GM12878 (cell line): ENCODE measurements around the gene TRHDE. TPM values are rescaled to one million over a fixed set of nuclear protein-coding genes. Genes with fewer than 3 reads are reported as not detected.

Experiments
- ATAC-seq: fragments of 200-7000 bp; cut with Tn5 transposase; 3 replicates; pipeline ENCODE4 v1.9.1; 2020; ENCODE audit warnings: mild to moderate bottlenecking, moderate library complexity
- BruUV-seq: library from RNA; stranded (reverse); fragments of 400-500 nt; replicated peaks from 2 replicates; lab custom pipeline; 2021; lab: Mats Ljungman, UMichigan
- CTCF ChIA-PET: fragments of 300-600 bp; sonication (Branson Sonifier 250); formaldehyde crosslinking; extraction: SDS; loops from one replicate; lab custom pipeline; 2021; ENCODE audit warnings: inconsistent platforms; lab: Yijun Ruan, JAX
- POLR2A ChIA-PET: fragments of 350-600 bp; formaldehyde crosslinking; extraction: SDS; loops from one replicate; lab custom pipeline; 2021; ENCODE audit warnings: inconsistent platforms; lab: Charles Lee
- RAD21 ChIA-PET: fragments of 300-600 bp; sonication (Branson Sonifier 250); formaldehyde crosslinking; loops from one replicate; lab custom pipeline; 2023; ENCODE audit warnings: antibody characterized with exemption; ENCODE audit not compliant: unreplicated experiment; lab: Charles Lee
- SMC1A ChIA-PET: fragments of 300-600 bp; sonication (Branson Sonifier 250); formaldehyde crosslinking; loops from one replicate; lab custom pipeline; 2023; ENCODE audit not compliant: unreplicated experiment, uncharacterized antibody; lab: Charles Lee
- DNase-seq: peaks from one replicate; pipeline ENCODE4 v3.0.0-alpha.2; 2011; ENCODE audit warnings: low read depth, low spot score
- FAIRE-seq: peaks from 3 replicates; lab custom pipeline; 2011; peaks lifted over from hg19 to GRCh38; lab: Jason Lieb, UNC
- H2AFZ ChIP-seq: 2 replicates; pipeline ENCODE4 v1.6.0; 2011; ENCODE audit warnings: low read depth, low read length, control low read depth; ENCODE audit not compliant: control insufficient read depth
- H3K27ac ChIP-seq: 2 replicates; pipeline ENCODE4 v1.5.1; 2011; ENCODE audit warnings: control low read depth; ENCODE audit not compliant: control insufficient read depth, insufficient read depth
- H3K27me3 ChIP-seq, 2 experiments: replicated peaks in 1 of 2; 2 replicates each; pipeline versions ENCODE4 v1.6.0 to v1.6.1; 2011; ENCODE audit warnings: low read length in 1 of 2; ENCODE audit not compliant: control insufficient read depth in 2 of 2, insufficient read depth in 2 of 2
- H3K36me3 ChIP-seq, 2 experiments: 2 replicates each; pipeline ENCODE4 v1.5.1; 2011; ENCODE audit warnings: low read length in 1 of 2; ENCODE audit not compliant: control insufficient read depth in 2 of 2, insufficient read depth in 2 of 2
- H3K4me1 ChIP-seq: 2 replicates; pipeline ENCODE4 v1.6.1; 2011; ENCODE audit warnings: mild to moderate bottlenecking, low read length, moderate library complexity, mixed read lengths; ENCODE audit not compliant: control insufficient read depth, insufficient read depth
- H3K4me2 ChIP-seq: 2 replicates; pipeline ENCODE4 v1.6.0; 2011; ENCODE audit warnings: control low read depth; ENCODE audit not compliant: control insufficient read depth, insufficient read depth
- H3K4me3 ChIP-seq: fragments of 200-600 bp; sonication (generic); 2 replicates; pipeline ENCODE4 v1.5.1; 2016
- H3K79me2 ChIP-seq: 2 replicates; pipeline ENCODE4 v1.6.0; 2011; ENCODE audit warnings: low read length; ENCODE audit not compliant: control insufficient read depth, insufficient read depth
- H3K9ac ChIP-seq: 2 replicates; pipeline ENCODE4 v1.8.0; 2011; ENCODE audit warnings: low read length, control low read depth, mixed read lengths; ENCODE audit not compliant: control insufficient read depth, insufficient read depth
- H3K9me3 ChIP-seq: replicated peaks from 3 replicates; pipeline ENCODE4 v1.5.1; 2011; ENCODE audit warnings: mild to moderate bottlenecking, low read length; ENCODE audit not compliant: control insufficient read depth, insufficient read depth
- H4K20me1 ChIP-seq: 2 replicates; pipeline ENCODE4 v1.6.0; 2011; ENCODE audit not compliant: control insufficient read depth, insufficient read depth
- ATF2 ChIP-seq: IDR thresholded peaks from 2 replicates; pipeline ENCODE4 v1.6.1; 2012; ENCODE audit warnings: low read length, inconsistent platforms
- BACH1 ChIP-seq: fragments of 450-650 bp; IDR thresholded peaks from 2 replicates; pipeline ENCODE4 v1.6.1; 2017; ENCODE audit warnings: mild to moderate bottlenecking, borderline replicate concordance
- CREM ChIP-seq: IDR thresholded peaks from 2 replicates; pipeline ENCODE4 v1.6.1; 2014; ENCODE audit warnings: antibody characterized with exemption, low read depth
- E2F4 ChIP-seq: IDR thresholded peaks from 2 replicates; pipeline ENCODE4 v1.6.1; 2012; ENCODE audit warnings: low read depth, low read length, improper control_type of control experiment
- E4F1 ChIP-seq: fragments of 450-650 bp; IDR thresholded peaks from 2 replicates; pipeline ENCODE4 v1.6.1; 2018; ENCODE audit warnings: borderline replicate concordance, mild to moderate bottlenecking; ENCODE audit not compliant: partially characterized antibody
- EP300 ChIP-seq, 2 experiments: fragments of 150-350 bp in 1 of 2; IDR thresholded peaks; 2 replicates each; pipeline ENCODE4 v1.6.1; 2011 to 2012; ENCODE audit warnings: low read depth in 2 of 2, low read length in 2 of 2, borderline replicate concordance in 1 of 2, improper control_type of control experiment in 1 of 2, inconsistent platforms in 1 of 2; ENCODE audit not compliant: control insufficient read depth in 1 of 2
- FOS ChIP-seq: IDR thresholded peaks from 3 replicates; pipeline ENCODE4 v1.6.1; 2011; ENCODE audit warnings: borderline replicate concordance; ENCODE audit not compliant: insufficient read length; ENCODE audit errors: extremely low read depth
- HCFC1 ChIP-seq: fragments of 150-350 bp; IDR thresholded peaks from 2 replicates; pipeline ENCODE4 v1.6.1; 2014; ENCODE audit warnings: low read length
- HDAC6 ChIP-seq: fragments of 200-600 bp; sonication (generic); IDR thresholded peaks from one replicate; pipeline ENCODE4 v1.8.0; 2017; ENCODE audit warnings: antibody characterized with exemption; ENCODE audit not compliant: unreplicated experiment
- KLF5 ChIP-seq: fragments of 450-650 bp; IDR thresholded peaks from 2 replicates; pipeline ENCODE4 v1.6.1; 2014; ENCODE audit warnings: mild to moderate bottlenecking; ENCODE audit not compliant: partially characterized antibody
- NR2F1 ChIP-seq: fragments of 450-650 bp; conservative IDR thresholded peaks from 2 replicates; pipeline ENCODE4 v1.6.1; 2017; ENCODE audit warnings: mild to moderate bottlenecking
- PBX3 ChIP-seq: IDR thresholded peaks from 2 replicates; pipeline ENCODE4 v1.6.1; 2011; ENCODE audit warnings: mild to moderate bottlenecking, low read depth, low read length, moderate library complexity; ENCODE audit not compliant: insufficient replicate concordance
- RB1 ChIP-seq: fragments of 450-650 bp; formaldehyde crosslinking; IDR thresholded peaks from 2 replicates; pipeline ENCODE4 v1.6.1; 2017; ENCODE audit warnings: mild to moderate bottlenecking, borderline replicate concordance
- TBL1XR1 ChIP-seq: IDR thresholded peaks from 2 replicates; pipeline ENCODE4 v1.6.1; 2012; ENCODE audit warnings: low read depth, low read length, improper control_type of control experiment
- ZNF207 ChIP-seq: fragments of 450-650 bp; IDR thresholded peaks from 2 replicates; pipeline ENCODE4 v1.6.1; 2014; ENCODE audit warnings: antibody characterized with exemption, mild to moderate bottlenecking, borderline replicate concordance
- WGBS: methylation state at CpG from one replicate; pipeline ENCODE4 v1.1.6; 2016; ENCODE audit warnings: low lambda C conversion rate; ENCODE audit not compliant: insufficient replicate concordance, insufficient coverage; ENCODE audit errors: missing lambda C conversion rate; 5-methylcytosine and 5-hydroxymethylcytosine counted together
- in situ Hi-C: fragments of 300-500 bp; cut with MboI; formaldehyde crosslinking; loops from 9 replicates; pipeline ENCODE4 v1.14.3; 2018; ENCODE audit warnings: mixed read lengths
- intact Hi-C: fragments of 100-400 bp; cut with micrococcal nuclease; formaldehyde crosslinking; loops from one replicate; pipeline ENCODE4 v1.14.2; 2022; ENCODE audit not compliant: unreplicated experiment
- polyA plus RNA-seq, 11 experiments: library from polyadenylated mRNA; depleted of rRNA in 4 of 11; unstranded in 6 of 11; stranded (reverse) in 5 of 11; fragments of >200 nt; fragmentation: Nextera tagmentation in 4 of 11; fragmentation: Illumina TruSeq in 1 of 11; extraction: Ambion mirVana in 4 of 11; extraction: Trizol in 1 of 11; gene quantifications; 1 replicate in 1 of 11; 2 replicates in 10 of 11; pipeline versions ENCODE4 v1.2.1 to v1.2.3, GENCODE V29; 2011 to 2016; ENCODE audit warnings: inconsistent platforms in 2 of 11, missing spikeins in 2 of 11, low read depth in 1 of 11
- total RNA-seq, 4 experiments: library from RNA; depleted of rRNA in 3 of 4; stranded (reverse); fragments of >200 nt in 3 of 4; fragmentation: Illumina TruSeq in 1 of 4; extraction: Trizol in 1 of 4; gene quantifications; 2 replicates each; pipeline versions ENCODE4 v1.2.1 to v1.2.3, GENCODE V29; 2013 to 2021

Gene TRHDE
- total and polyA plus RNA-seq, 10 of the 15 experiments (the other 5 are each of a cell fraction or from before 2014, with no cell fraction given): not detected

- in situ Hi-C loops (no loop called here), intact Hi-C loops (no loop called here)
- no peak overlapping the region for H3K27ac ChIP-seq
- FAIRE-seq (no peak), ATAC-seq (no peak), DNase-seq (no peak)
- no TSS peak for BruUV-seq
- ChIA-PET POLR2A (no interaction called here), SMC1A (no interaction called here), RAD21 (no interaction called here), CTCF (no interaction called here)
- no peaks in the 10 kb centered on the region for H3K79me2 ChIP-seq
- H3K4me2 ChIP-seq: no peak overlapping the region
- H3K9me3 ChIP-seq: no peaks in the 10 kb centered on the region
- H3K36me3 ChIP-seq: no peaks in the 10 kb centered on the region
- H2AFZ ChIP-seq: no peak overlapping the region
- WGBS: 4% methylated on average over 2 of the region's 2 CpGs
- H3K4me3 ChIP-seq: no peak overlapping the region
- TF ChIP-seq RB1 (no peak), NR2F1 (no peak), TBL1XR1 (no peak), CREM (no peak), ATF2 (no peak), HCFC1 (no peak), BACH1 (no peak), FOS (no peak), EP300 (IDR thresholded peaks at IDR 0.05; ENCODE audit: borderline replicate concordance in 1 of 2, control insufficient read depth in 1 of 2, low read depth in 2 of 2, low read length in 2 of 2) (no peak), KLF5 (no peak), E2F4 (no peak), HDAC6 (no peak), ZNF207 (no peak), PBX3 (no peak), E4F1 (no peak)
- no peaks in the 10 kb centered on the region for H4K20me1 ChIP-seq
- no peaks in the 10 kb centered on the region for H3K4me1 ChIP-seq
- H3K27me3 ChIP-seq: no peaks in the 10 kb centered on the region
- H3K9ac ChIP-seq: no peak overlapping the region
Measured at GRCh38 chr12:72605975-72606374, 333.8 kb downstream of the TRHDE start.
